A549 treated with Mapracorat at 1 μM for 4 hours (cell line): Measurements from ENCODE around the gene CDHR4. TPM values are rescaled to one million over a fixed set of nuclear protein-coding genes. Genes with fewer than 3 reads are reported as not detected.

Experiments used
- total RNA-seq: library from RNA; stranded (reverse); fragments of 200-300 nt; extraction: Qiagen RNA extraction; gene quantifications from 5 replicates; pipeline ENCODE4 v1.2.3, GENCODE V29; 2022

CDHR4 gene
- total RNA-seq, result 0.10 to 0.64 TPM (median 0.22 TPM) in 5 replicates

GRCh38 chr3:49799761-49800160 is at the start of gene CDHR4:
Gene CDHR4, minus strand, starts transcription at chr3:49799873. Its CDS starts 61 bp downstream, at chr3:49799812.

GRCh38 chr3:49813497-49814174 is 14.0 kb upstream of the CDHR4 start, which contains the start of gene UBA7:
Gene UBA7, minus strand, starts transcription at chr3:49813953. Its CDS starts 166 bp downstream, at chr3:49813787.

GRCh38 chr3:49802719-49803464 is 3.2 kb upstream of the CDHR4 start, which contains the start of gene INKA1:
Gene INKA1, plus strand, starts transcription at chr3:49803261. Its CDS starts 132 bp downstream, at chr3:49803393.

GRCh38 chr3:49786357-49787181 is 13.1 kb downstream of the CDHR4 start, which contains the start of gene IP6K1:
Gene IP6K1, minus strand, starts transcription at chr3:49786542. Its CDS starts 38,502 bp downstream, at chr3:49748040.

Other genes starting within 250 kb of the CDHR4 start
- gene BSN, start 245.4 kb downstream of the CDHR4 start, total RNA-seq, result 0.09 to 0.41 TPM (median 0.13 TPM) in 5 replicates
- 59.7 to 71.2 TPM (median 63.7 TPM) in 5 replicates for gene APEH, start 125.5 kb downstream of the CDHR4 start, total RNA-seq
- 1.3 to 1.9 TPM (median 1.6 TPM) in 5 replicates for gene MST1, start 110.4 kb downstream of the CDHR4 start, total RNA-seq
- gene RNF123, start 110.3 kb downstream of the CDHR4 start, total RNA-seq, result 10.2 to 16.4 TPM (median 14.9 TPM) in 5 replicates
- gene AMIGO3, start 80.2 kb downstream of the CDHR4 start, total RNA-seq, result 0.17 to 1.5 TPM (median 0.82 TPM) in 5 replicates
- gene GMPPB, start 75.9 kb downstream of the CDHR4 start, total RNA-seq, result 14.4 to 20.6 TPM (median 19.5 TPM) in 5 replicates
- gene IP6K1, start 13.3 kb downstream of the CDHR4 start, total RNA-seq, result 19.0 to 22.9 TPM (median 21.8 TPM) in 5 replicates
- gene INKA1, start 3.4 kb upstream of the CDHR4 start, total RNA-seq, result 1.4 to 3.1 TPM (median 2.1 TPM) in 5 replicates
- 0.30 to 0.70 TPM (median 0.41 TPM) in 5 replicates for gene UBA7, start 14.1 kb upstream of the CDHR4 start, total RNA-seq
- gene TRAIP, start 56.7 kb upstream of the CDHR4 start, total RNA-seq, result 10.2 to 14.5 TPM (median 13.8 TPM) in 5 replicates
- gene CAMKV, start 70.0 kb upstream of the CDHR4 start, total RNA-seq, result 0.16 to 0.32 TPM (median 0.21 TPM) in 5 replicates
- gene MST1R, start 104.0 kb upstream of the CDHR4 start, total RNA-seq, result 6.1 to 8.3 TPM (median 7.6 TPM) in 5 replicates
- gene MON1A, start 129.9 kb upstream of the CDHR4 start, total RNA-seq, result 5.1 to 9.5 TPM (median 8.1 TPM) in 5 replicates
- gene RBM6, start 140.3 kb upstream of the CDHR4 start, total RNA-seq, result 21.9 to 27.2 TPM (median 25.8 TPM) in 5 replicates